ENCODE measurements around the gene PSMD6.

GRCh38 chr3:64023861-64024223, 548 bp upstream of the PSMD6 start:
- TF ChIP-seq CTCF (IDR thresholded peaks at IDR 0.05 in 8 of 11, conservative IDR thresholded peaks at IDR 0.05 in 3 of 11) (no peak), POLR2A (IDR thresholded peaks at IDR 0.05) (no peak)

All from spleen (tissue), 7 donors.